ENCODE results near the gene MINDY2.

DNA sequence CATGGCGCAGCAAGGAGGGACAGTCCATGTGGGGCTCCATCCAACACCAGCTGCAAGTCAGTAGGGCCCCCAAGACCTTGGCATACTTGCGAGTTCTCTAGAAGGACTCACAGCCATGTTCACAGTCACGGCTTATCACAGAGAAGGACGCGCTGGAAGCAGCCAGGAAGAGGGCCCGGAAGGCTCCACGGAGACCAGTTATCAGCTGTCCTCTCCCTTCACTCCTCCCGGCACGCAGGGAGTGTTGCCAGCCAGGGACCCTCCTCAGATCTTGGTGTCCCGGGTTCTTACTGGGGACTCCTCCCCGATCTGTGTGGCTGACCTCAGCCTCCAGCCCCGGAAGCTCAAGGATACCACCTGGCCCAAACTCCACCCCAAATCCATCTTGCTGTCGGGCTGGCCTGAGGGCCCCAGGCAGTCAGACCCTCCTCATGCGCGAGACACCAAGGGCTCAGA is 94.4 kb downstream of the MINDY2 start:
- TF ChIP-seq REST (IDR thresholded peaks at IDR 0.05; ENCODE audit: insufficient read depth in 1 of 2, low read depth in 2 of 2, low read length in 2 of 2): no peak
- no peak for TF ChIP-seq POLR2AphosphoS5 (IDR thresholded peaks at IDR 0.05; ENCODE audit: low read depth, low read length)
- no peak for TF ChIP-seq TAF1 (IDR thresholded peaks at IDR 0.05; ENCODE audit: borderline replicate concordance, insufficient read depth, low read length)

Data from PFSK-1 (cell line).